WTC11 (cell line): ENCODE results near the gene NANP. TPM values are rescaled to one million over a fixed set of nuclear protein-coding genes. Genes with fewer than 3 reads are reported as not detected.

Source experiments
- ATAC-seq: fragments of 200-7000 bp; cut with Tn5 transposase; 2 replicates; pipeline ENCODE4 v1.10.0; 2021; ENCODE audit warnings: mild to moderate bottlenecking, moderate library complexity
- CTCF ChIA-PET: fragments of 300-600 bp; sonication (Branson Sonifier 250); formaldehyde crosslinking; loops from one replicate; lab custom pipeline; 2021; ENCODE audit warnings: antibody characterized with exemption; lab: Charles Lee
- POLR2A ChIA-PET: fragments of 350-600 bp; sonication (Branson Sonifier 250); formaldehyde crosslinking; loops from one replicate; lab custom pipeline; 2021; ENCODE audit warnings: antibody characterized with exemption; lab: Charles Lee
- DNase-seq: peaks from one replicate; pipeline ENCODE4 v3.0.0; 2021; ENCODE audit warnings: low spot score
- H3K27ac Mint-ChIP-seq: 2 replicates; pipeline ENCODE4 v1.8.0; 2021; ENCODE audit warnings: mixed read lengths
- H3K27me3 Mint-ChIP-seq: 2 replicates; pipeline ENCODE4 v1.8.0; 2021; ENCODE audit warnings: low read depth, mild to moderate bottlenecking, moderate library complexity, mixed read lengths
- H3K36me3 Mint-ChIP-seq: 2 replicates; pipeline ENCODE4 v1.8.0; 2021; ENCODE audit warnings: mixed read lengths
- H3K4me1 Mint-ChIP-seq: 2 replicates; pipeline ENCODE4 v1.8.0; 2022; ENCODE audit warnings: mixed read lengths
- H3K4me3 Mint-ChIP-seq: 2 replicates; pipeline ENCODE4 v1.8.0; 2021; ENCODE audit warnings: mild to moderate bottlenecking, moderate library complexity, mixed read lengths
- H3K9me3 Mint-ChIP-seq: 2 replicates; pipeline ENCODE4 v1.8.0; 2021; ENCODE audit warnings: mixed read lengths
- ATF3 ChIP-seq: sonication (generic); formaldehyde crosslinking; conservative IDR thresholded peaks from 2 replicates; pipeline ENCODE4 v1.8.1; 2022; ENCODE audit warnings: mild to moderate bottlenecking, missing genetic modification reagents
- CDX4 ChIP-seq: fragments of 250-450 bp; sonication (Bioruptor Pico); IDR thresholded peaks from 2 replicates; pipeline ENCODE4 v1.9.0; 2021; ENCODE audit warnings: moderate library complexity, mild to moderate bottlenecking, inconsistent platforms, borderline replicate concordance
- CREM ChIP-seq: sonication (generic); formaldehyde crosslinking; IDR thresholded peaks from 2 replicates; pipeline ENCODE4 v1.8.1; 2022; ENCODE audit warnings: mild to moderate bottlenecking, missing genetic modification reagents, moderate library complexity
- ELF4 ChIP-seq: sonication (generic); formaldehyde crosslinking; IDR thresholded peaks from 2 replicates; pipeline ENCODE4 v1.8.1; 2022; ENCODE audit warnings: low read depth, mild to moderate bottlenecking, moderate library complexity, missing genetic modification reagents
- FOXJ3 ChIP-seq: sonication (generic); formaldehyde crosslinking; IDR thresholded peaks from 2 replicates; pipeline ENCODE4 v1.9.0; 2021; ENCODE audit warnings: missing genetic modification reagents, mild to moderate bottlenecking, borderline replicate concordance
- HMGXB4 ChIP-seq: sonication (generic); formaldehyde crosslinking; IDR thresholded peaks from 2 replicates; pipeline ENCODE4 v1.8.1; 2023; ENCODE audit warnings: mild to moderate bottlenecking, moderate library complexity, missing genetic modification reagents
- JUN ChIP-seq: sonication (generic); formaldehyde crosslinking; IDR thresholded peaks from 2 replicates; pipeline ENCODE4 v1.8.0; 2023; ENCODE audit warnings: mild to moderate bottlenecking, missing genetic modification reagents
- MLX ChIP-seq: sonication (generic); formaldehyde crosslinking; IDR thresholded peaks from 2 replicates; pipeline ENCODE4 v1.8.1; 2023; ENCODE audit warnings: mild to moderate bottlenecking, missing genetic modification reagents, moderate library complexity
- MYBL2 ChIP-seq: sonication (generic); formaldehyde crosslinking; IDR thresholded peaks from 2 replicates; pipeline ENCODE4 v1.8.1; 2023; ENCODE audit warnings: mild to moderate bottlenecking, moderate library complexity, missing genetic modification reagents
- NR2C2 ChIP-seq: sonication (generic); formaldehyde crosslinking; IDR thresholded peaks from 2 replicates; pipeline ENCODE4 v1.8.0; 2022; ENCODE audit warnings: mild to moderate bottlenecking, missing genetic modification reagents
- NR3C1 ChIP-seq: sonication (generic); formaldehyde crosslinking; conservative IDR thresholded peaks from 2 replicates; pipeline ENCODE4 v1.8.1; 2023; ENCODE audit warnings: low read depth, mild to moderate bottlenecking, missing genetic modification reagents
- OVOL2 ChIP-seq: fragments of 250-450 bp; sonication (Bioruptor Pico); IDR thresholded peaks from 2 replicates; pipeline ENCODE4 v1.9.0; 2021; ENCODE audit warnings: mild to moderate bottlenecking, borderline replicate concordance
- PRRX2 ChIP-seq: fragments of 250-450 bp; sonication (Bioruptor Pico); IDR thresholded peaks from 2 replicates; pipeline ENCODE4 v1.8.0; 2021; ENCODE audit warnings: mild to moderate bottlenecking
- RELA ChIP-seq: sonication (generic); formaldehyde crosslinking; IDR thresholded peaks from 2 replicates; pipeline ENCODE4 v1.8.1; 2022; ENCODE audit warnings: missing genetic modification reagents, mild to moderate bottlenecking, borderline replicate concordance
- SMAD3 ChIP-seq: sonication (generic); formaldehyde crosslinking; IDR thresholded peaks from 2 replicates; pipeline ENCODE4 v1.8.0; 2022; ENCODE audit warnings: missing genetic modification reagents, mild to moderate bottlenecking, borderline replicate concordance
- USF1 ChIP-seq: sonication (generic); formaldehyde crosslinking; IDR thresholded peaks from 2 replicates; pipeline ENCODE4 v1.8.0; 2022; ENCODE audit warnings: mild to moderate bottlenecking, missing genetic modification reagents
- ZBTB21 ChIP-seq: sonication (generic); formaldehyde crosslinking; IDR thresholded peaks from 2 replicates; pipeline ENCODE4 v1.8.1; 2023; ENCODE audit warnings: mild to moderate bottlenecking, missing genetic modification reagents, borderline replicate concordance
- ZBTB43 ChIP-seq: sonication (generic); formaldehyde crosslinking; IDR thresholded peaks from 2 replicates; pipeline ENCODE4 v1.8.1; 2023; ENCODE audit warnings: mild to moderate bottlenecking, missing genetic modification reagents
- ZNF232 ChIP-seq: sonication (generic); formaldehyde crosslinking; IDR thresholded peaks from 2 replicates; pipeline ENCODE4 v1.8.0; 2022; ENCODE audit warnings: mild to moderate bottlenecking, missing genetic modification reagents
- ZNF263 ChIP-seq: sonication (generic); formaldehyde crosslinking; IDR thresholded peaks from 2 replicates; pipeline ENCODE4 v1.8.1; 2022; ENCODE audit warnings: low read depth, mild to moderate bottlenecking, moderate library complexity, missing genetic modification reagents
- ZNF396 ChIP-seq: fragments of 250-450 bp; sonication (Bioruptor Pico); IDR thresholded peaks from 2 replicates; pipeline ENCODE4 v1.8.0; 2021; ENCODE audit warnings: mild to moderate bottlenecking, moderate library complexity, borderline replicate concordance
- ZNF423 ChIP-seq: fragments of 250-450 bp; sonication (Bioruptor Pico); IDR thresholded peaks from 2 replicates; pipeline ENCODE4 v2.1.2; 2022; ENCODE audit warnings: mild to moderate bottlenecking, moderate library complexity
- total RNA-seq: library from RNA; stranded (reverse); gene quantifications from 3 replicates; pipeline ENCODE4 v1.2.3, GENCODE V29; 2021

The NANP gene
- total RNA-seq, 1 experiment from 2014 or later: 4.8 TPM

- ChIA-PET CTCF (no interaction called here), POLR2A (no interaction called here)
- DNase-seq (no peak), ATAC-seq (no peak)
- H3K9me3 Mint-ChIP-seq: peaks cover 14% of the 10 kb centered on the region
- no peak overlapping the region for H3K27ac Mint-ChIP-seq
- no peaks in the 10 kb centered on the region for H3K27me3 Mint-ChIP-seq
- H3K36me3 Mint-ChIP-seq: peaks cover 18% of the 10 kb centered on the region
- TF ChIP-seq FOXJ3 (CRISPR knock-in tag) (no peak), ELF4 (CRISPR knock-in tag) (no peak), JUN (CRISPR knock-in tag) (no peak), NR3C1 (CRISPR knock-in tag) (no peak), MYBL2 (CRISPR knock-in tag) (no peak), ZNF423 (CRISPR knock-in tag) (no peak), HMGXB4 (no peak), CDX4 (no peak), RELA (CRISPR knock-in tag) (no peak), OVOL2 (CRISPR knock-in tag) (no peak), PRRX2 (no peak), ZBTB43 (CRISPR knock-in tag) (no peak), ATF3 (CRISPR knock-in tag) (no peak), CREM (CRISPR knock-in tag) (no peak), ZNF396 (CRISPR knock-in tag) (no peak), USF1 (CRISPR knock-in tag) (no peak), ZNF232 (CRISPR knock-in tag) (no peak), ZNF263 (CRISPR knock-in tag) (no peak), ZBTB21 (no peak)
- peaks cover 16% of the 10 kb centered on the region for H3K4me1 Mint-ChIP-seq
- no peak overlapping the region for H3K4me3 Mint-ChIP-seq
These were observed 21.0 kb upstream of the NANP start for GRCh38 chr20:25644814-25645213.

- CTCF ChIA-PET: no interaction called here
- Mint-ChIP-seq H3K36me3 (peaks cover 20% of the 10 kb centered on the region), H3K9me3 (peaks cover 16% of the 10 kb centered on the region), H3K27me3 (no peaks in the 10 kb centered on the region), H3K4me1 (peaks cover 16% of the 10 kb centered on the region), H3K4me3 (no peak overlapping the region), H3K27ac (no peak overlapping the region)
- ATAC-seq (no peak), DNase-seq (no peak)
- TF ChIP-seq HMGXB4: no peak
- TF ChIP-seq SMAD3 (CRISPR knock-in tag): no peak
- TF ChIP-seq NR2C2 (CRISPR knock-in tag): no peak
- TF ChIP-seq MLX: no peak
- TF ChIP-seq ZNF423 (CRISPR knock-in tag): no peak
- no peak for TF ChIP-seq ZBTB21
- POLR2A ChIA-PET: interaction anchor here (0.6 kb wide), 1 partner anchor 63 kb away, joined by 4 read pairs; no protein-coding TSS in a partner anchor
These were observed 19.9 kb upstream of the NANP start for GRCh38 chr20:25643716-25644115.
